Activated CD4-positive, alpha-beta T cell treated with anti-CD3 and anti-CD28 coated beads, Interleukin-2, amount 10 ng/mL, durations not matched to agents 24 days and 14 days (primary cell): Measurements from ENCODE around the gene LMO7. TPM values are rescaled to one million over a fixed set of nuclear protein-coding genes. Genes with fewer than 3 reads are reported as not detected.

ENCODE experiments used
- DNase-seq: peaks from one replicate; pipeline ENCODE4 v3.0.0; 2022
- H3K27ac Mint-ChIP-seq: one replicate; pipeline ENCODE4 v1.8.0; 2022; ENCODE audit warnings: mild to moderate bottlenecking, mixed read lengths
- H3K27me3 Mint-ChIP-seq: one replicate; pipeline ENCODE4 v1.8.0; 2022; ENCODE audit warnings: mixed read lengths
- H3K36me3 Mint-ChIP-seq: one replicate; pipeline ENCODE4 v1.8.0; 2022; ENCODE audit warnings: low read depth, mild to moderate bottlenecking, mixed read lengths
- H3K4me1 Mint-ChIP-seq: one replicate; pipeline ENCODE4 v1.8.0; 2021; ENCODE audit warnings: mixed read lengths
- H3K4me3 Mint-ChIP-seq: one replicate; pipeline ENCODE4 v1.8.0; 2022; ENCODE audit warnings: mild to moderate bottlenecking, moderate library complexity, mixed read lengths
- H3K9me3 Mint-ChIP-seq: one replicate; pipeline ENCODE4 v1.8.0; 2021; ENCODE audit warnings: mixed read lengths
- intact Hi-C: fragments of 100-400 bp; cut with micrococcal nuclease; formaldehyde crosslinking; loops from one replicate; pipeline ENCODE4 v1.15.1; 2023
- total RNA-seq: library from RNA; stranded (reverse); gene quantifications from 2 replicates; pipeline ENCODE4 v1.2.3, GENCODE V29; 2022

Gene LMO7
- total RNA-seq, 1 donor from 2014 or later, result 4.3 TPM

- no peak overlapping the region for H3K27ac Mint-ChIP-seq
- no peaks in the 10 kb centered on the region for H3K27me3 Mint-ChIP-seq
- no peak overlapping the region for H3K4me3 Mint-ChIP-seq
- no peaks in the 10 kb centered on the region for H3K4me1 Mint-ChIP-seq
- H3K36me3 Mint-ChIP-seq, result no peaks in the 10 kb centered on the region
- H3K9me3 Mint-ChIP-seq, result peaks cover 18% of the 10 kb centered on the region
- intact Hi-C loops, result no loop called here
- no peak for DNase-seq
Observed at GRCh38 chr13:75745387-75745786, 109.3 kb downstream of the LMO7 start.

- no peaks in the 10 kb centered on the region for H3K27me3 Mint-ChIP-seq
- intact Hi-C loops, result no loop called here
- no peak overlapping the region for H3K4me3 Mint-ChIP-seq
- H3K36me3 Mint-ChIP-seq, result peaks cover 2% of the 10 kb centered on the region
- no peak overlapping the region for H3K27ac Mint-ChIP-seq
- no peaks in the 10 kb centered on the region for H3K4me1 Mint-ChIP-seq
- DNase-seq, result no peak
- peaks cover 12% of the 10 kb centered on the region for H3K9me3 Mint-ChIP-seq
Observed at GRCh38 chr13:75748874-75749273, 112.7 kb downstream of the LMO7 start.

GRCh38 chr13:75749407-75749806 is 113.3 kb downstream of the LMO7 start:
- Mint-ChIP-seq H3K4me1 (no peaks in the 10 kb centered on the region), H3K4me3 (no peak overlapping the region), H3K27ac (no peak overlapping the region), H3K36me3 (peaks cover 6% of the 10 kb centered on the region), H3K27me3 (no peaks in the 10 kb centered on the region), H3K9me3 (peaks cover 16% of the 10 kb centered on the region)
- intact Hi-C loops, result no loop called here
- DNase-seq, result no peak

GRCh38 chr13:75751350-75751749 is 115.2 kb downstream of the LMO7 start:
- H3K4me1 Mint-ChIP-seq, result peaks cover 7% of the 10 kb centered on the region
- H3K9me3 Mint-ChIP-seq, result peaks cover 16% of the 10 kb centered on the region
- H3K4me3 Mint-ChIP-seq, result no peak overlapping the region
- intact Hi-C loops, result no loop called here
- H3K27me3 Mint-ChIP-seq, result no peaks in the 10 kb centered on the region
- peaks cover 6% of the 10 kb centered on the region for H3K36me3 Mint-ChIP-seq
- DNase-seq, result no peak
- no peak overlapping the region for H3K27ac Mint-ChIP-seq

GRCh38 chr13:75752826-75753225 is 116.7 kb downstream of the LMO7 start:
- H3K4me1 Mint-ChIP-seq, result peaks cover 11% of the 10 kb centered on the region
- H3K4me3 Mint-ChIP-seq, result no peak overlapping the region
- intact Hi-C loops, result no loop called here
- no peaks in the 10 kb centered on the region for H3K27me3 Mint-ChIP-seq
- H3K36me3 Mint-ChIP-seq, result peaks cover 6% of the 10 kb centered on the region
- DNase-seq, result no peak
- no peak overlapping the region for H3K27ac Mint-ChIP-seq
- H3K9me3 Mint-ChIP-seq, result peaks cover 19% of the 10 kb centered on the region

GRCh38 chr13:75754936-75755335 is 118.8 kb downstream of the LMO7 start:
- peaks cover 19% of the 10 kb centered on the region for H3K9me3 Mint-ChIP-seq
- peaks cover 6% of the 10 kb centered on the region for H3K36me3 Mint-ChIP-seq
- DNase-seq, result no peak
- intact Hi-C loops, result no loop called here
- H3K27ac Mint-ChIP-seq, result no peak overlapping the region
- H3K27me3 Mint-ChIP-seq, result no peaks in the 10 kb centered on the region
- H3K4me3 Mint-ChIP-seq, result no peak overlapping the region
- H3K4me1 Mint-ChIP-seq, result peaks cover 14% of the 10 kb centered on the region

- intact Hi-C loops, result no loop called here
- Mint-ChIP-seq H3K27ac (no peak overlapping the region), H3K36me3 (peaks cover 6% of the 10 kb centered on the region), H3K4me3 (no peak overlapping the region), H3K4me1 (peaks cover 27% of the 10 kb centered on the region), H3K9me3 (peaks cover 19% of the 10 kb centered on the region), H3K27me3 (no peaks in the 10 kb centered on the region)
- no peak for DNase-seq
Observed at GRCh38 chr13:75757336-75757735, 121.2 kb downstream of the LMO7 start.

GRCh38 chr13:75759531-75759930 is 123.4 kb downstream of the LMO7 start:
- no peak for DNase-seq
- Mint-ChIP-seq H3K27ac (no peak overlapping the region), H3K27me3 (no peaks in the 10 kb centered on the region), H3K9me3 (peaks cover 6% of the 10 kb centered on the region), H3K4me1 (peaks cover 40% of the 10 kb centered on the region), H3K36me3 (peaks cover 7% of the 10 kb centered on the region), H3K4me3 (no peak overlapping the region)
- intact Hi-C loops, result no loop called here

GRCh38 chr13:75760131-75761021 is 124.2 kb downstream of the LMO7 start:
- intact Hi-C loops, result loop anchor here (1.0 to 10.0 kb wide), 9 partner anchors 38 to 1127 kb away; partner anchors contain the start of genes KCTD12, LMO7 and UCHL3
- Mint-ChIP-seq H3K36me3 (peaks cover 9% of the 10 kb centered on the region), H3K4me1 (peaks cover 40% of the 10 kb centered on the region), H3K27me3 (no peaks in the 10 kb centered on the region), H3K9me3 (peaks cover 7% of the 10 kb centered on the region), H3K4me3 (peak overlapping the region; percentile 81), H3K27ac (no peak overlapping the region)
- DNase-seq, result peak; percentile 70

GRCh38 chr13:75761369-75761768 is 125.2 kb downstream of the LMO7 start:
- Mint-ChIP-seq H3K27ac (peak overlapping the region; percentile 34), H3K4me1 (peaks cover 40% of the 10 kb centered on the region), H3K36me3 (peaks cover 15% of the 10 kb centered on the region), H3K4me3 (peak overlapping the region; percentile 81), H3K9me3 (peaks cover 16% of the 10 kb centered on the region), H3K27me3 (no peaks in the 10 kb centered on the region)
- DNase-seq, result peak; percentile 72
- intact Hi-C loops, result loop anchor here (1.0 to 10.0 kb wide), 9 partner anchors 37 to 1126 kb away; partner anchors contain the start of genes KCTD12, LMO7 and UCHL3

GRCh38 chr13:75762076-75762937 is 126.2 kb downstream of the LMO7 start:
- Mint-ChIP-seq H3K36me3 (peaks cover 15% of the 10 kb centered on the region), H3K9me3 (peaks cover 13% of the 10 kb centered on the region), H3K4me1 (peaks cover 44% of the 10 kb centered on the region), H3K27ac (peak overlapping the region; percentile 87), H3K27me3 (no peaks in the 10 kb centered on the region), H3K4me3 (peak overlapping the region; percentile 81)
- peak; percentile 83 for DNase-seq
- intact Hi-C loops, result loop anchor here (1.0 to 10.0 kb wide), 8 partner anchors 9 to 1125 kb away; partner anchors contain the start of genes KCTD12, LMO7 and UCHL3

- peak overlapping the region; percentile 87 for H3K27ac Mint-ChIP-seq
- no peak for DNase-seq
- peak overlapping the region; percentile 81 for H3K4me3 Mint-ChIP-seq
- H3K9me3 Mint-ChIP-seq, result peaks cover 13% of the 10 kb centered on the region
- peaks cover 40% of the 10 kb centered on the region for H3K4me1 Mint-ChIP-seq
- intact Hi-C loops, result loop anchor here (1.0 to 10.0 kb wide), 8 partner anchors 8 to 1124 kb away; partner anchors contain the start of genes KCTD12, LMO7 and UCHL3
- H3K27me3 Mint-ChIP-seq, result no peaks in the 10 kb centered on the region
- peaks cover 15% of the 10 kb centered on the region for H3K36me3 Mint-ChIP-seq
Observed at GRCh38 chr13:75762955-75763354, 126.8 kb downstream of the LMO7 start.

GRCh38 chr13:75763512-75763911 is 127.4 kb downstream of the LMO7 start:
- DNase-seq, result no peak
- Mint-ChIP-seq H3K9me3 (peaks cover 13% of the 10 kb centered on the region), H3K4me3 (no peak overlapping the region), H3K36me3 (peaks cover 15% of the 10 kb centered on the region), H3K27ac (no peak overlapping the region), H3K4me1 (peaks cover 40% of the 10 kb centered on the region), H3K27me3 (no peaks in the 10 kb centered on the region)
- intact Hi-C loops, result loop anchor here (5.0 to 10.0 kb wide), 7 partner anchors 56 to 1124 kb away; partner anchors contain the start of genes KCTD12, LMO7 and UCHL3
